OCI-LY1 (cell line): ENCODE data around the gene GNG12.

Experiments used
- H2AFZ ChIP-seq: fragments of 200-600 bp; sonication (generic), shearing (Covaris generic); 2 replicates; pipeline ENCODE4 v1.6.0; 2014; ENCODE audit warnings: antibody characterized with exemption, mild to moderate bottlenecking, low read length
- H3F3A ChIP-seq: fragments of 200-600 bp; sonication (generic), shearing (Covaris generic); 2 replicates; pipeline ENCODE4 v1.6.0; 2014; ENCODE audit warnings: mild to moderate bottlenecking, antibody characterized with exemption, low read length, moderate library complexity; ENCODE audit not compliant: insufficient read depth
- H3K27ac ChIP-seq: fragments of 200-600 bp; sonication (generic); 2 replicates; pipeline ENCODE4 v1.5.1; 2014; ENCODE audit warnings: low read length, mixed run types, mild to moderate bottlenecking, low read depth; ENCODE audit not compliant: poor library complexity, severe bottlenecking
- H3K27me3 ChIP-seq: fragments of 200-600 bp; sonication (generic); 2 replicates; pipeline ENCODE4 v1.6.0; 2014; ENCODE audit warnings: antibody characterized with exemption, mild to moderate bottlenecking, low read length, moderate library complexity; ENCODE audit not compliant: insufficient read depth
- H3K36me3 ChIP-seq: fragments of 200-600 bp; sonication (generic); 2 replicates; pipeline ENCODE4 v1.6.1; 2014; ENCODE audit warnings: mild to moderate bottlenecking, antibody characterized with exemption, low read length, moderate library complexity, mixed read lengths; ENCODE audit not compliant: insufficient read depth
- H3K4me1 ChIP-seq: fragments of 200-600 bp; sonication (generic); 2 replicates; pipeline ENCODE4 v1.5.1; 2014; ENCODE audit warnings: mild to moderate bottlenecking, low read length, moderate library complexity; ENCODE audit not compliant: insufficient read depth, severe bottlenecking
- H3K4me2 ChIP-seq: fragments of 200-600 bp; sonication (generic), shearing (Covaris generic); 2 replicates; pipeline ENCODE4 v1.6.1; 2014; ENCODE audit warnings: low read length
- H3K4me3 ChIP-seq: fragments of 200-600 bp; sonication (generic); 2 replicates; pipeline ENCODE4 v1.5.1; 2014; ENCODE audit warnings: low read length, low read depth, mild to moderate bottlenecking, mixed read lengths; ENCODE audit not compliant: poor library complexity, severe bottlenecking
- H3K79me2 ChIP-seq: fragments of 200-600 bp; shearing (Covaris generic); 2 replicates; pipeline ENCODE4 v1.6.1; 2016; ENCODE audit warnings: mixed run types, low read length, mixed read lengths; ENCODE audit not compliant: insufficient read depth
- H3K9ac ChIP-seq: fragments of 200-600 bp; sonication (generic), shearing (Covaris generic); 2 replicates; pipeline ENCODE4 v1.6.1; 2014; ENCODE audit warnings: mild to moderate bottlenecking, low read length, mixed read lengths
- H3K9me2 ChIP-seq: fragments of 200-600 bp; sonication (generic), shearing (Covaris generic); 2 replicates; pipeline ENCODE4 v1.6.1; 2014; ENCODE audit warnings: low read depth, mild to moderate bottlenecking, low read length, mixed read lengths
- H3K9me3 ChIP-seq: fragments of 200-600 bp; shearing (Covaris generic); 2 replicates; pipeline ENCODE4 v1.6.1; 2014; ENCODE audit warnings: low read length, mixed read lengths
- H4K20me1 ChIP-seq: fragments of 200-600 bp; sonication (generic), shearing (Covaris generic); 2 replicates; pipeline ENCODE4 v1.6.0; 2016; ENCODE audit warnings: mild to moderate bottlenecking, low read length; ENCODE audit not compliant: insufficient read depth
- CTCF ChIP-seq: fragments of 200-600 bp; sonication (generic), shearing (Covaris generic); IDR thresholded peaks from 2 replicates; pipeline ENCODE4 v1.5.1; 2017; ENCODE audit warnings: mild to moderate bottlenecking, antibody characterized with exemption, low read length, moderate library complexity, mixed read lengths
- EZH2 ChIP-seq: fragments of 200-600 bp; sonication (generic), shearing (Covaris generic); IDR thresholded peaks from 2 replicates; pipeline ENCODE4 v1.8.0; 2017; ENCODE audit warnings: borderline replicate concordance, mixed run types, mild to moderate bottlenecking, antibody characterized with exemption, low read length, moderate library complexity, mixed read lengths

Gene GNG12

GRCh38 chr1:67790201-67790692, 43.0 kb downstream of the GNG12 start:
- no peaks in the 10 kb centered on the region for H3F3A ChIP-seq
- H3K79me2 ChIP-seq = no peaks in the 10 kb centered on the region
- no peak overlapping the region for H3K4me3 ChIP-seq
- H3K9me3 ChIP-seq = no peaks in the 10 kb centered on the region
- no peak overlapping the region for H3K27ac ChIP-seq
- no peaks in the 10 kb centered on the region for H3K9me2 ChIP-seq
- H3K9ac ChIP-seq = no peak overlapping the region
- TF ChIP-seq EZH2 (no peak), CTCF (no peak)
- no peak overlapping the region for H3K4me2 ChIP-seq
- H3K36me3 ChIP-seq = no peaks in the 10 kb centered on the region
- no peaks in the 10 kb centered on the region for H3K4me1 ChIP-seq
- H2AFZ ChIP-seq = no peak overlapping the region
- H3K27me3 ChIP-seq = peaks cover 6% of the 10 kb centered on the region; the same call in 1 of the 2 replicates
- H4K20me1 ChIP-seq = no peaks in the 10 kb centered on the region

DNA sequence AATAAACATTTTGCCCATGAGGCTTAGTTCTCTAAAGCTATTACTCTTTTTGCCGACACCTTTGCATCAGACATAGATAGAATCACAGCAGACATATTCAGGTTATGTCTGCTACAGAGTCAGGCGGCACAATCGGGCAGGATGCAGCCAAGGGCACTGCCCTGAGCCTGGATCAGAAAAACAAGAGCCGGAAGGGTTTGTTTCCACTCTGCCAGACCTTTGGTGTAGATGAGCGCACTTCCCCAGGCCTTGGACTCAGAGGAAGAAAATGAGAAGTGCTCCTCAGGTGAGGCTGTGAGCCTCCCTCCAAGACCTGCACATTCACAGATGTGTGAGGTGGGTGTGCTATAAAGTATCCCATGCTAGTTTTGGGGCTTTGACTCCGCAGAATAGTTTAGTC, 43.7 kb downstream of the GNG12 start:
- Histone ChIP-seq H3K4me1 (no peaks in the 10 kb centered on the region), H3F3A (no peaks in the 10 kb centered on the region), H2AFZ (no peak overlapping the region), H3K9me2 (no peaks in the 10 kb centered on the region), H3K4me3 (no peak overlapping the region), H3K27me3 (peaks cover 6% of the 10 kb centered on the region; the same call in 1 of the 2 replicates), H3K4me2 (no peak overlapping the region), H3K36me3 (no peaks in the 10 kb centered on the region), H3K79me2 (no peaks in the 10 kb centered on the region), H3K9me3 (no peaks in the 10 kb centered on the region), H3K27ac (no peak overlapping the region), H3K9ac (no peak overlapping the region), H4K20me1 (no peaks in the 10 kb centered on the region)
- TF ChIP-seq CTCF = no peak
- no peak for TF ChIP-seq EZH2

- Histone ChIP-seq H3K4me1 (no peaks in the 10 kb centered on the region), H3K9me2 (no peaks in the 10 kb centered on the region), H3K36me3 (no peaks in the 10 kb centered on the region), H3K4me2 (no peak overlapping the region), H3K9me3 (no peaks in the 10 kb centered on the region), H3K79me2 (no peaks in the 10 kb centered on the region), H3F3A (no peaks in the 10 kb centered on the region), H3K4me3 (no peak overlapping the region), H3K9ac (no peak overlapping the region), H3K27me3 (peaks cover 6% of the 10 kb centered on the region; the same call in 1 of the 2 replicates), H3K27ac (no peak overlapping the region), H2AFZ (no peak overlapping the region), H4K20me1 (no peaks in the 10 kb centered on the region)
- TF ChIP-seq CTCF = no peak
Measured at GRCh38 chr1:67788904-67789303, 44.4 kb downstream of the GNG12 start.
